H9 (cell line): ENCODE results near the gene AKNA. TPM values are rescaled to one million over a fixed set of nuclear protein-coding genes. Genes with fewer than 3 reads are reported as not detected.

Source experiments
- DNase-seq: peaks from one replicate; pipeline ENCODE4 v3.0.0-alpha.2; 2017
- H2AFZ ChIP-seq: one replicate; pipeline ENCODE4 v1.6.1; 2013; ENCODE audit warnings: mild to moderate bottlenecking, low read length, control low read depth, moderate library complexity
- H2AK5ac ChIP-seq: 2 replicates; pipeline ENCODE4 v1.6.1; 2013; ENCODE audit warnings: low read length, control low read depth, mixed read lengths; ENCODE audit not compliant: insufficient read length
- H2BK120ac ChIP-seq: one replicate; pipeline ENCODE4 v1.6.1; 2013; ENCODE audit warnings: low read depth, mild to moderate bottlenecking, low read length, control low read depth, inconsistent platforms; ENCODE audit not compliant: poor library complexity, severe bottlenecking
- H2BK12ac ChIP-seq: 2 replicates; pipeline ENCODE4 v1.6.1; 2013; ENCODE audit warnings: low read length, control low read depth, mixed read lengths, low read depth; ENCODE audit not compliant: insufficient read length
- H2BK15ac ChIP-seq: 2 replicates; pipeline ENCODE4 v1.6.1; 2013; ENCODE audit warnings: low read depth, low read length, control low read depth
- H2BK20ac ChIP-seq: one replicate; pipeline ENCODE4 v1.6.1; 2013; ENCODE audit warnings: low read depth, mild to moderate bottlenecking, low read length, control low read depth, inconsistent platforms; ENCODE audit not compliant: poor library complexity, severe bottlenecking
- H2BK5ac ChIP-seq: 2 replicates; pipeline ENCODE4 v1.6.1; 2013; ENCODE audit warnings: low read length, control low read depth, mixed read lengths; ENCODE audit not compliant: insufficient read length
- H3K14ac ChIP-seq: 2 replicates; pipeline ENCODE4 v1.6.1; 2013; ENCODE audit warnings: low read length, control low read depth; ENCODE audit not compliant: insufficient read depth
- H3K18ac ChIP-seq: 2 replicates; pipeline ENCODE4 v1.6.1; 2013; ENCODE audit warnings: low read depth, mild to moderate bottlenecking, mixed read lengths, low read length, control low read depth; ENCODE audit not compliant: insufficient read length
- H3K23ac ChIP-seq: 2 replicates; pipeline ENCODE4 v1.6.1; 2013; ENCODE audit warnings: low read length, control low read depth, mixed read lengths, low read depth; ENCODE audit not compliant: insufficient read length
- H3K23me2 ChIP-seq: 2 replicates; pipeline ENCODE4 v1.6.1; 2013; ENCODE audit warnings: low read depth, mild to moderate bottlenecking, mixed read lengths, low read length, control low read depth; ENCODE audit not compliant: insufficient read length, poor library complexity, severe bottlenecking
- H3K27ac ChIP-seq: 2 replicates; pipeline ENCODE4 v1.5.1; 2013; ENCODE audit warnings: low read length, control low read depth, mixed read lengths, low read depth; ENCODE audit not compliant: insufficient read length
- H3K27me3 ChIP-seq: 2 replicates; pipeline ENCODE4 v1.6.1; 2013; ENCODE audit warnings: low read length, control low read depth, inconsistent platforms; ENCODE audit not compliant: insufficient read depth
- H3K4ac ChIP-seq: 2 replicates; pipeline ENCODE4 v1.6.1; 2013; ENCODE audit warnings: low read depth, mild to moderate bottlenecking, control low read depth, inconsistent platforms, low read length, moderate library complexity
- H3K4me1 ChIP-seq: 2 replicates; pipeline ENCODE4 v1.6.1; 2013; ENCODE audit warnings: low read length, control low read depth, inconsistent platforms; ENCODE audit not compliant: insufficient read depth
- H3K4me2 ChIP-seq: 2 replicates; pipeline ENCODE4 v1.6.1; 2013; ENCODE audit warnings: low read length, control low read depth, mixed read lengths; ENCODE audit not compliant: insufficient read length, insufficient read depth
- H3K56ac ChIP-seq: 2 replicates; pipeline ENCODE4 v1.6.1; 2013; ENCODE audit warnings: low read depth, mild to moderate bottlenecking, mixed read lengths, low read length, control low read depth; ENCODE audit not compliant: insufficient read length
- H3K79me1 ChIP-seq: 2 replicates; pipeline ENCODE4 v1.6.1; 2013; ENCODE audit warnings: low read depth, mild to moderate bottlenecking, moderate library complexity, low read length, control low read depth, inconsistent platforms; ENCODE audit not compliant: insufficient read depth, poor library complexity, severe bottlenecking
- H3K79me2 ChIP-seq: 2 replicates; pipeline ENCODE4 v1.6.1; 2013; ENCODE audit warnings: low read length, control low read depth, inconsistent platforms; ENCODE audit not compliant: insufficient read depth
- H3K9ac ChIP-seq: 2 replicates; pipeline ENCODE4 v1.6.1; 2013; ENCODE audit warnings: low read length, control low read depth, mixed read lengths; ENCODE audit not compliant: insufficient read length; ENCODE audit errors: extremely low read depth
- H3K9me3 ChIP-seq: one replicate; pipeline ENCODE4 v1.6.1; 2013; ENCODE audit warnings: low read depth, low read length, inconsistent platforms; ENCODE audit not compliant: control insufficient read depth
- H3T11ph ChIP-seq: one replicate; pipeline ENCODE4 v1.6.1; 2013; ENCODE audit warnings: mild to moderate bottlenecking, low read length, control low read depth, inconsistent platforms
- H4K20me1 ChIP-seq: one replicate; pipeline ENCODE4 v1.6.1; 2013; ENCODE audit not compliant: control insufficient read depth, insufficient read length, insufficient read depth
- H4K5ac ChIP-seq: 2 replicates; pipeline ENCODE4 v1.6.1; 2013; ENCODE audit warnings: low read depth, mild to moderate bottlenecking, mixed read lengths, low read length, control low read depth; ENCODE audit not compliant: insufficient read length
- H4K8ac ChIP-seq: replicated peaks from 2 replicates; pipeline ENCODE4 v1.6.1; 2013; ENCODE audit warnings: low read length, control low read depth, mixed read lengths, low read depth; ENCODE audit not compliant: insufficient read length
- H4K91ac ChIP-seq: 2 replicates; pipeline ENCODE4 v1.6.1; 2013; ENCODE audit warnings: low read depth, mild to moderate bottlenecking, moderate library complexity, mixed read lengths, low read length, control low read depth; ENCODE audit not compliant: insufficient read length
- H3K27ac Mint-ChIP-seq, 3 experiments: 2 replicates in 2 of 3; 3 replicates in 1 of 3; pipeline ENCODE4 v1.8.0; 2020 to 2021; ENCODE audit warnings: mixed read lengths in 3 of 3, mild to moderate bottlenecking in 1 of 3, moderate library complexity in 1 of 3
- H3K27me3 Mint-ChIP-seq: 2 replicates; pipeline ENCODE4 v1.8.0; 2021; ENCODE audit warnings: low read depth, mild to moderate bottlenecking, moderate library complexity, mixed read lengths
- H3K36me3 Mint-ChIP-seq, 3 experiments: 2 replicates in 2 of 3; 3 replicates in 1 of 3; pipeline ENCODE4 v1.8.0; 2020 to 2021; ENCODE audit warnings: low read depth in 3 of 3, mixed read lengths in 3 of 3; ENCODE audit not compliant: insufficient read depth in 1 of 3
- H3K4me1 Mint-ChIP-seq, 2 experiments: 2 replicates each; pipeline ENCODE4 v1.8.0; 2020; ENCODE audit warnings: mixed read lengths in 2 of 2
- H3K4me3 Mint-ChIP-seq, 2 experiments: 2 replicates in 1 of 2; 3 replicates in 1 of 2; pipeline ENCODE4 v1.8.0; 2020 to 2021; ENCODE audit warnings: mild to moderate bottlenecking in 2 of 2, mixed read lengths in 2 of 2, moderate library complexity in 1 of 2
- H3K9me3 Mint-ChIP-seq, 2 experiments: 2 replicates in 1 of 2; 3 replicates in 1 of 2; pipeline ENCODE4 v1.8.0; 2020; ENCODE audit warnings: mild to moderate bottlenecking in 2 of 2, mixed read lengths in 2 of 2, moderate library complexity in 1 of 2
- CTCF ChIP-seq: fragments of 200-600 bp; sonication (generic); conservative IDR thresholded peaks from 3 replicates; pipeline ENCODE4 v1.8.0; 2021; ENCODE audit warnings: antibody characterized with exemption, mild to moderate bottlenecking
- WGBS: extraction: QIAGEN DNeasy Blood & Tissue Kit; methylation state at CpG from one replicate; pipeline ENCODE4 v1.1.7; 2013; ENCODE audit warnings: missing lambda C conversion rate, low lambda C conversion rate, mixed read lengths; ENCODE audit not compliant: insufficient read length; ENCODE audit errors: extremely low coverage; 5-methylcytosine and 5-hydroxymethylcytosine counted together
- long read RNA-seq: library from polyadenylated mRNA; unstranded; transcript quantifications from one replicate; pipeline ENCODE4 v2.0.0, GENCODE V29; 2020
- total RNA-seq: library from RNA; stranded (reverse); gene quantifications from 2 replicates; pipeline ENCODE4 v1.2.1, GENCODE V29; 2021

Gene AKNA, protein sequence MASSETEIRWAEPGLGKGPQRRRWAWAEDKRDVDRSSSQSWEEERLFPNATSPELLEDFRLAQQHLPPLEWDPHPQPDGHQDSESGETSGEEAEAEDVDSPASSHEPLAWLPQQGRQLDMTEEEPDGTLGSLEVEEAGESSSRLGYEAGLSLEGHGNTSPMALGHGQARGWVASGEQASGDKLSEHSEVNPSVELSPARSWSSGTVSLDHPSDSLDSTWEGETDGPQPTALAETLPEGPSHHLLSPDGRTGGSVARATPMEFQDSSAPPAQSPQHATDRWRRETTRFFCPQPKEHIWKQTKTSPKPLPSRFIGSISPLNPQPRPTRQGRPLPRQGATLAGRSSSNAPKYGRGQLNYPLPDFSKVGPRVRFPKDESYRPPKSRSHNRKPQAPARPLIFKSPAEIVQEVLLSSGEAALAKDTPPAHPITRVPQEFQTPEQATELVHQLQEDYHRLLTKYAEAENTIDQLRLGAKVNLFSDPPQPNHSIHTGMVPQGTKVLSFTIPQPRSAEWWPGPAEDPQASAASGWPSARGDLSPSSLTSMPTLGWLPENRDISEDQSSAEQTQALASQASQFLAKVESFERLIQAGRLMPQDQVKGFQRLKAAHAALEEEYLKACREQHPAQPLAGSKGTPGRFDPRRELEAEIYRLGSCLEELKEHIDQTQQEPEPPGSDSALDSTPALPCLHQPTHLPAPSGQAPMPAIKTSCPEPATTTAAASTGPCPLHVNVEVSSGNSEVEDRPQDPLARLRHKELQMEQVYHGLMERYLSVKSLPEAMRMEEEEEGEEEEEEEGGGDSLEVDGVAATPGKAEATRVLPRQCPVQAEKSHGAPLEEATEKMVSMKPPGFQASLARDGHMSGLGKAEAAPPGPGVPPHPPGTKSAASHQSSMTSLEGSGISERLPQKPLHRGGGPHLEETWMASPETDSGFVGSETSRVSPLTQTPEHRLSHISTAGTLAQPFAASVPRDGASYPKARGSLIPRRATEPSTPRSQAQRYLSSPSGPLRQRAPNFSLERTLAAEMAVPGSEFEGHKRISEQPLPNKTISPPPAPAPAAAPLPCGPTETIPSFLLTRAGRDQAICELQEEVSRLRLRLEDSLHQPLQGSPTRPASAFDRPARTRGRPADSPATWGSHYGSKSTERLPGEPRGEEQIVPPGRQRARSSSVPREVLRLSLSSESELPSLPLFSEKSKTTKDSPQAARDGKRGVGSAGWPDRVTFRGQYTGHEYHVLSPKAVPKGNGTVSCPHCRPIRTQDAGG (N-terminal part only)
- total RNA-seq: 19.7 and 20.8 TPM in 2 replicates
- long read RNA-seq, full-length matches to known transcripts: 1 of 8 reads
- long read RNA-seq, partial matches to known transcripts: 5 of 8 reads
- long read RNA-seq, other reads (novel, unspliced or antisense): 2 of 8 reads

GRCh38 chr9:114387680-114388356, at the start of gene AKNA:
AKNA (minus strand) TSS chr9:114387982; CDS start chr9:114381333, 6,649 bp downstream.
- no peaks in the 10 kb centered on the region for H3K27me3 ChIP-seq
- no peaks in the 10 kb centered on the region for H3K23me2 ChIP-seq
- H2BK12ac ChIP-seq: no peak within 1 kb of the TSS
- H3K79me2 ChIP-seq: no peaks in the 10 kb centered on the region; the same call in 1 of the 2 replicates
- H3K79me1 ChIP-seq: no peaks in the 10 kb centered on the region
- H2BK20ac ChIP-seq: no peak within 1 kb of the TSS
- H4K20me1 ChIP-seq: no peaks in the 10 kb centered on the region
- Mint-ChIP-seq H3K9me3 (no peaks in the 10 kb centered on the region), H3K36me3 (peaks cover 0 to 8% (median 0%) of the 10 kb centered on the region in 3 experiments; a peak in 1 of 7 replicates), H3K4me3 (peak within 1 kb of the TSS; percentile 62 to 80), H3K4me1 (peaks cover 68 to 74% of the 10 kb centered on the region in 2 experiments), H3K27me3 (no peaks in the 10 kb centered on the region), H3K27ac (peak within 1 kb of the TSS; percentile 84 to 94 (median 91); a peak in 5 of 7 replicates)
- no peak within 1 kb of the TSS for H3T11ph ChIP-seq
- no peak within 1 kb of the TSS for H4K8ac ChIP-seq
- no peak within 1 kb of the TSS for H2BK15ac ChIP-seq
- peak within 1 kb of the TSS; percentile 4 for H3K4me2 ChIP-seq
- H2AFZ ChIP-seq: no peak within 1 kb of the TSS
- peak; percentile 85 for DNase-seq
- no peak within 1 kb of the TSS for H3K4ac ChIP-seq
- H3K14ac ChIP-seq: no peak within 1 kb of the TSS; the same call in 1 of the 2 replicates
- no peak within 1 kb of the TSS for H4K91ac ChIP-seq
- no peak within 1 kb of the TSS for H3K23ac ChIP-seq
- no peak within 1 kb of the TSS for H3K18ac ChIP-seq
- no peak within 1 kb of the TSS for H2BK120ac ChIP-seq
- no peak within 1 kb of the TSS for H4K5ac ChIP-seq
- WGBS: no CpG with 5 or more reads among the region's 25 CpGs
- H2BK5ac ChIP-seq: no peak within 1 kb of the TSS
- H3K56ac ChIP-seq: no peak within 1 kb of the TSS
- no peak within 1 kb of the TSS for H3K27ac ChIP-seq
- H3K9me3 ChIP-seq: no peaks in the 10 kb centered on the region
- no peak for TF ChIP-seq CTCF
- peaks cover 4% of the 10 kb centered on the region; the same call in 1 of the 2 replicates for H3K4me1 ChIP-seq
- no peak within 1 kb of the TSS for H2AK5ac ChIP-seq
- no peak within 1 kb of the TSS for H3K9ac ChIP-seq
